HG03097 (cell line): ENCODE measurements around the gene ATP5F1C.

Experiments used
- ATAC-seq: cut with Tn5 transposase; IDR thresholded peaks from one replicate; pipeline ENCODE4 v1.9.1; 2021; ENCODE audit not compliant: unreplicated experiment, low FRiP score

ATP5F1C gene

GRCh38 chr10:7836571-7836970 is 48.6 kb downstream of the ATP5F1C start:
- ATAC-seq, result no peak

GRCh38 chr10:7846591-7846990 is 58.6 kb downstream of the ATP5F1C start:
- ATAC-seq, result no peak

- no peak for ATAC-seq
These were observed 65.4 kb downstream of the ATP5F1C start for GRCh38 chr10:7853226-7853842.

DNA sequence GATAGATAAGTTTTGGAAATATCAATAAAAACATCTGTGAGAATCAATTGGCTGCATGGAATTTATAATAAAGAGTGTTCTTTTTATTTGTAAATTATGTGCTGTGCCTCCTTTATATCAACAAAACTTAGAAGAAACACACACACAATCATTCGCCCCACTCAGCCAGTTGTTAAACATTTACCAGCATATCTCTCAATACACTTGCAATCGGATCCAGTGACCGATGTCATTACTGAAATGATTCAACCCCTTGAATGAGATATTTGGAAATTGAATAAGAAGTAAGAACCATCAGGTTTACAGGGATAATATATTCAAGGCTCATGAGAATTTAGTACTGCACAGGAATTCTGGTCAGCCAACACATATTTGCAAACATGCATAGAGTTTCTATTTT is 65.9 kb downstream of the ATP5F1C start:
- ATAC-seq, result no peak

DNA sequence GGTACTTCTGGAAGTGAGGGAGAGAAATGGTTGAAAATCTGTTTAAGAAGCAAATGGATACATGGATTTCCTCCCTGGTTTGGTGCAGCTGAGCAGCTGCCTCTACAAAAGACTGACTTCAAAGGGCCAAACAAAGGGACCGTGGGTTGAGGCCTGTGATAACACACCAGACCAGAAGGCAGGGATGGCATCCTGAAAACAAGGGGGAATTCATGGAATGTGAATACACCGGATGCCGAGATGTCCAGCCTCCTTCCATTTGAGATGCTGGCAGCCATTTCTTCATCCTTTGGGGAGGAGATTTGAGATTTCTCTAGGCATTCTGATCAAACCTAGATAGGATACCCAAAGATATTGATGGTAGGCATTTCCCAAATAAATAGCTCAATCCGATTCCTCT is 67.2 kb downstream of the ATP5F1C start:
- ATAC-seq, result no peak

DNA sequence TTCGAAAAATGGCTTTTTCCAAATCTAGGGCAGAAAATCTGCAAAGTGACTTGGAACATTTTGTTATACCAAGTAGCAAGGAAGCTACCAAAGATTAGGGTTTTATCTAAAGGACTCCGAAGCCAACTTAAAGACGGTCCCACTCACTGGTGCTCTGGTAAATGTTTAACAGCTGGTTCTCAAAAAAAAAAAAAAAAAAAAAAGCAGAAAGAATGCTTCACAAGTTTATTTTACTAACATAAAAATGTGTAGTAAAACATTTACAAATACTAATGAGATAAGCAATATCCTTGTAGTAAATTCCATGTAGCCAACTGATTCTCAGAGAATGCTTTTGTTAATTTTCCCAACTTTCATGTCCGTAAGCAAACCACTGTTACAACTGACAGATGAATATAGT is 68.7 kb downstream of the ATP5F1C start:
- ATAC-seq, result no peak

GRCh38 chr10:7857262-7857661 is 69.3 kb downstream of the ATP5F1C start:
- ATAC-seq, result no peak
